ENCODE data around the gene ZBTB20. TPM values are rescaled to one million over a fixed set of nuclear protein-coding genes. Genes with fewer than 3 reads are reported as not detected.
A peak's percentile ranks its signal among the peaks of the same experiment; 100 is the strongest.

The ZBTB20 gene
- total RNA-seq, 4 donors from 2014 or later = 46.1 to 102 (median 81.9) TPM

DNA sequence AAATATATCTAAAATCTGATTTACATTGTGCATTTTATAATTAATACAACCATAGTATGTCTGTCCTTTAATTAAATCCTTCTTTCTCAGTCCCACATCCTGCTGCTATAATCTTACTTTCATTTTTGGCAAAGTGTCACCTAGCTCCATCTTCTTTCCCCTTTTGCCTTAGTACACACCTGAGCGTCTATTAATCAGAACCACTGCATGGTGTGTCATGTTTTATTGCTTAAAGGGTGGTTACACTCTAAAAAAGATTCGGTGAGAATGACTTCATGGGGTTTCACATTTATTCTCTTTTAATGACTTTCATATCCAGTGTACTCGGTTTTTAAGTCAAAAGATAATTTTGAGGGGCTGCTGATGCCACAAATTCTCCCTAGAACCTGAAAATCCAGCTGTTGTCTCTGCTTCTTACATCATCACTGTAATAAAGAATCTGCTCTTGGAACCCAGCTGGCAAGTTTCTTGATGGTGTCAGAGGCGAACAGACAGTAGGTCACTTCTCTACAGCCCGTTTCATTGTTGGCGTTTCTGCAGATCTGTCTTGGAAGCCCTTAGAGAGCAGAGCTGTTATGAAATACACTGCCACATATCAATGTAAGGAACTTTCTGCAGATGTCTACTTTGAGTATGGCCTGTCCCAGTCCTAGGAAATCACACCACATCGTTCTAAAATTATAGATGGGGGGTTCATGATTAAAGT lies 753.6 kb downstream of the ZBTB20 start:
- TF ChIP-seq, protein P1, sequence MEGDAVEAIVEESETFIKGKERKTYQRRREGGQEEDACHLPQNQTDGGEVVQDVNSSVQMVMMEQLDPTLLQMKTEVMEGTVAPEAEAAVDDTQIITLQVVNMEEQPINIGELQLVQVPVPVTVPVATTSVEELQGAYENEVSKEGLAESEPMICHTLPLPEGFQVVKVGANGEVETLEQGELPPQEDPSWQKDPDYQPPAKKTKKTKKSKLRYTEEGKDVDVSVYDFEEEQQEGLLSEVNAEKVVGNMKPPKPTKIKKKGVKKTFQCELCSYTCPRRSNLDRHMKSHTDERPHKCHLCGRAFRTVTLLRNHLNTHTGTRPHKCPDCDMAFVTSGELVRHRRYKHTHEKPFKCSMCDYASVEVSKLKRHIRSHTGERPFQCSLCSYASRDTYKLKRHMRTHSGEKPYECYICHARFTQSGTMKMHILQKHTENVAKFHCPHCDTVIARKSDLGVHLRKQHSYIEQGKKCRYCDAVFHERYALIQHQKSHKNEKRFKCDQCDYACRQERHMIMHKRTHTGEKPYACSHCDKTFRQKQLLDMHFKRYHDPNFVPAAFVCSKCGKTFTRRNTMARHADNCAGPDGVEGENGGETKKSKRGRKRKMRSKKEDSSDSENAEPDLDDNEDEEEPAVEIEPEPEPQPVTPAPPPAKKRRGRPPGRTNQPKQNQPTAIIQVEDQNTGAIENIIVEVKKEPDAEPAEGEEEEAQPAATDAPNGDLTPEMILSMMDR (IDR thresholded peaks at IDR 0.05) = no peak
- ATAC-seq (ENCODE audit: low FRiP score) = no peak
- DNase-seq (ENCODE audit: low spot score) = no peak

GRCh38 chr3:114392831-114393230 lies 754.3 kb downstream of the ZBTB20 start:
- DNase-seq (ENCODE audit: low spot score) (no peak), ATAC-seq (ENCODE audit: low FRiP score) (peak; percentile 37)
- TF ChIP-seq, protein P1 (IDR thresholded peaks at IDR 0.05) = no peak

- DNase-seq (ENCODE audit: low spot score) (no peak), ATAC-seq (ENCODE audit: low FRiP score) (no peak)
- TF ChIP-seq, protein P1 (IDR thresholded peaks at IDR 0.05) = no peak
Observed at GRCh38 chr3:114389156-114389555, 757.9 kb downstream of the ZBTB20 start.

- ATAC-seq (ENCODE audit: low FRiP score) (no peak), DNase-seq (ENCODE audit: low spot score) (no peak)
- TF ChIP-seq, protein P1 (IDR thresholded peaks at IDR 0.05) = no peak
Observed at GRCh38 chr3:114384558-114384903, 762.6 kb downstream of the ZBTB20 start.

GRCh38 chr3:114383875-114384557 lies 763.1 kb downstream of the ZBTB20 start:
- ATAC-seq (ENCODE audit: low FRiP score) (peak; percentile 94), DNase-seq (ENCODE audit: low spot score) (no peak)
- TF ChIP-seq, protein P1 (IDR thresholded peaks at IDR 0.05) = peak in 2 of 3 donors; percentile 12 to 87

DNA sequence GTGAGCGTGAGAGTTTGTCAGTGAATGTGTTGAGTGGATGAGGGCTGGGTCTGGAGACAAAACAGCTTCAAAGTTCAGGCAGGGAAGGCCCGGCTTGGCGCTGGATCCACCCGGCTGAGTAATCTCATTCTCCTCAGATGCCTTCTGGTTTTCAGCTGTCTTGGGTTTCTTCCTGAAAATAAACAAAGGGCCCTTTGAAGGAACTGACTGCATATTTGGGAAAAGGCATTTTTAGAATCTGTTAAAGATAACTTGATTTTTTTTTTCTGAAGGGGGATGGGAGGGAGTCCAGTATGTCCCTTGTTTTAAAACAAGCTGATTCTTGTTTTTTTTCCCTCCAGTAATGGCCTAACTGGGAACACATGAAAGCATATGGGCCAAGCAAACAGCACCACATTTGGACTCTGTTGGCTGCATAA lies 766.8 kb downstream of the ZBTB20 start:
- DNase-seq (ENCODE audit: low spot score) = no peak

More for the DNA sequence above, 766.8 kb downstream of the ZBTB20 start:
- TF ChIP-seq, protein P1 (IDR thresholded peaks at IDR 0.05) = no peak
- ATAC-seq (ENCODE audit: low FRiP score) = peak; percentile 42

Data from omental fat pad (tissue), 4 donors.